Smooth muscle cell (in vitro differentiated cells): ENCODE results near the gene TMPRSS7. TPM values are rescaled to one million over a fixed set of nuclear protein-coding genes. Genes with fewer than 3 reads are reported as not detected.

Experiments
- DNase-seq: peaks from one replicate; lab custom pipeline; 2025; ENCODE audit not compliant: unreplicated experiment; lab: John Stamatoyannopoulos, UW
- H2AFZ ChIP-seq: fragments of 200-600 bp; sonication (generic); 2 replicates; pipeline ENCODE4 v1.6.0; 2016; ENCODE audit warnings: antibody characterized with exemption, low read depth, mild to moderate bottlenecking
- H3F3A ChIP-seq: fragments of 200-600 bp; sonication (generic); 2 replicates; pipeline ENCODE4 v1.6.0; 2017; ENCODE audit warnings: antibody characterized with exemption, low read depth
- H3K27ac ChIP-seq: fragments of 200-600 bp; sonication (generic); 2 replicates; pipeline ENCODE4 v1.5.1; 2016; ENCODE audit warnings: low read depth, mild to moderate bottlenecking
- H3K27me3 ChIP-seq: fragments of 200-600 bp; sonication (generic); 2 replicates; pipeline ENCODE4 v1.6.1; 2016; ENCODE audit warnings: low read depth, mild to moderate bottlenecking
- H3K36me3 ChIP-seq: fragments of 200-600 bp; sonication (generic); 2 replicates; pipeline ENCODE4 v1.5.1; 2016; ENCODE audit warnings: low read depth
- H3K4me1 ChIP-seq: fragments of 200-600 bp; sonication (generic); 2 replicates; pipeline ENCODE4 v1.5.1; 2016; ENCODE audit warnings: low read depth
- H3K4me2 ChIP-seq: fragments of 200-600 bp; sonication (generic); 2 replicates; pipeline ENCODE4 v1.6.0; 2016; ENCODE audit warnings: mild to moderate bottlenecking
- H3K4me3 ChIP-seq: fragments of 200-600 bp; sonication (generic); 2 replicates; pipeline ENCODE4 v1.5.1; 2016; ENCODE audit warnings: mild to moderate bottlenecking
- H3K79me2 ChIP-seq: fragments of 200-600 bp; sonication (generic); 2 replicates; pipeline ENCODE4 v1.6.0; 2016; ENCODE audit warnings: low read depth, mild to moderate bottlenecking
- H3K9ac ChIP-seq: fragments of 200-600 bp; sonication (generic); 2 replicates; pipeline ENCODE4 v1.6.0; 2016; ENCODE audit warnings: low read depth
- H3K9me3 ChIP-seq: fragments of 200-600 bp; sonication (generic); replicated peaks from 2 replicates; pipeline ENCODE4 v1.5.1; 2016; ENCODE audit warnings: low read depth
- H4K20me1 ChIP-seq: fragments of 200-600 bp; sonication (generic); 2 replicates; pipeline ENCODE4 v1.6.0; 2016; ENCODE audit warnings: low read depth
- CTCF ChIP-seq: fragments of 200-600 bp; sonication (generic); IDR thresholded peaks from 2 replicates; pipeline ENCODE4 v1.5.1; 2017; ENCODE audit warnings: borderline replicate concordance, mild to moderate bottlenecking, antibody characterized with exemption; ENCODE audit not compliant: insufficient read depth, poor library complexity, severe bottlenecking
- WGBS: methylation state at CpG from one replicate; pipeline ENCODE4 v1.1.7; 2016; ENCODE audit warnings: low lambda C conversion rate; 5-methylcytosine and 5-hydroxymethylcytosine counted together
- microRNA counts: library from miRNA; unstranded; fragments of <30 nt; microRNA quantifications from one replicate; lab custom pipeline; 2016
- microRNA-seq: library from miRNA; unstranded; fragments of <30 nt; microRNA quantifications from one replicate; pipeline ENCODE4, GENCODE V29; 2016; ENCODE audit warnings: borderline number of aligned reads
- polyA plus RNA-seq: library from polyadenylated mRNA; unstranded; fragments of >200 nt; fragmentation: Nextera tagmentation; extraction: Ambion mirVana; gene quantifications from 2 replicates; pipeline ENCODE4 v1.2.1, GENCODE V29; 2016
- small RNA-seq: library from RNA; depleted of rRNA; stranded (forward); fragments of <200 nt; gene quantifications from one replicate; pipeline ENCODE3, GENCODE V24; 2014
- total RNA-seq: library from RNA; depleted of rRNA; stranded (reverse); fragments of >200 nt; gene quantifications from 2 replicates; pipeline ENCODE4 v1.2.3, GENCODE V29; 2014

TMPRSS7 gene
- total and polyA plus RNA-seq, 2 experiments from 2014 or later: not detected

GRCh38 chr3:112130638-112130993 lies 96.1 kb downstream of the TMPRSS7 start:
- Histone ChIP-seq H4K20me1 (no peaks in the 10 kb centered on the region), H3K4me1 (peaks cover 24% of the 10 kb centered on the region), H2AFZ (no peak overlapping the region), H3F3A (no peaks in the 10 kb centered on the region), H3K9me3 (no peaks in the 10 kb centered on the region), H3K9ac (no peak overlapping the region), H3K27ac (no peak overlapping the region), H3K4me3 (no peak overlapping the region), H3K4me2 (no peak overlapping the region), H3K36me3 (no peaks in the 10 kb centered on the region), H3K79me2 (no peaks in the 10 kb centered on the region), H3K27me3 (no peaks in the 10 kb centered on the region)
- WGBS: 93% methylated on average over 3 of the region's 3 CpGs
- TF ChIP-seq CTCF: no peak
- no peak for DNase-seq

MicroRNA genes within 50 kb of the gene (microRNA counts, 767-probe panel; counts per million panel counts)
- 183 counts per million for microRNA hsa-miR-567 (lab: Ali Mortazavi, UCI)

Small RNA genes lying within 50 kb of the gene (microRNA-seq; reads per million reads assigned to microRNA genes)
- not detected for gene MIR567

Small RNA genes lying within 50 kb of the gene (small RNA-seq; reads per million reads assigned to genes)
- not detected for gene MIR567

Other genes starting within 250 kb of the TMPRSS7 start
- gene PHLDB2, start 175.5 kb upstream of the TMPRSS7 start, total RNA-seq: 79.7 and 93.3 TPM in 2 replicates
- gene PHLDB2, start 175.5 kb upstream of the TMPRSS7 start, polyA plus RNA-seq: 40.5 and 45.4 TPM in 2 replicates
- 44.9 and 69.1 TPM in 2 replicates for gene ABHD10, start 55.7 kb upstream of the TMPRSS7 start, total RNA-seq
- gene ABHD10, start 55.7 kb upstream of the TMPRSS7 start, polyA plus RNA-seq: 39.2 and 44.1 TPM in 2 replicates
- gene TAGLN3, start 35.8 kb upstream of the TMPRSS7 start, total RNA-seq: 1.5 and 2.1 TPM in 2 replicates
- 0.97 and 2.5 TPM in 2 replicates for gene TAGLN3, start 35.8 kb upstream of the TMPRSS7 start, polyA plus RNA-seq
- gene C3orf52, start 51.7 kb downstream of the TMPRSS7 start, total RNA-seq: 10.2 and 14.8 TPM in 2 replicates
- gene C3orf52, start 51.7 kb downstream of the TMPRSS7 start, polyA plus RNA-seq: 4.0 and 10.8 TPM in 2 replicates
- 0.67 TPM in 1 of 2 replicates, not detected in the other for gene GCSAM, start 98.5 kb downstream of the TMPRSS7 start, total RNA-seq
- gene GCSAM, start 98.5 kb downstream of the TMPRSS7 start, polyA plus RNA-seq: 0.28 TPM in 1 of 2 replicates, not detected in the other